Left ventricle myocardium inferior (tissue), 1 donor: ENCODE data around the gene HOXD12. TPM values are rescaled to one million over a fixed set of nuclear protein-coding genes. Genes with fewer than 3 reads are reported as not detected.

Source experiments
- DNase-seq: peaks from one replicate; pipeline ENCODE4 v3.0.0-alpha.2; 2020
- H3K27ac ChIP-seq: fragments of 200-600 bp; replicated peaks from 2 replicates; pipeline ENCODE4 v1.8.0; 2021
- H3K27me3 ChIP-seq: fragments of 200-600 bp; 2 replicates; pipeline ENCODE4 v1.8.0; 2021; ENCODE audit warnings: low read depth
- H3K36me3 ChIP-seq: fragments of 200-600 bp; 2 replicates; pipeline ENCODE4 v1.8.0; 2021
- H3K4me1 ChIP-seq: fragments of 200-600 bp; 2 replicates; pipeline ENCODE4 v1.8.0; 2021
- H3K4me3 ChIP-seq: fragments of 200-600 bp; 2 replicates; pipeline ENCODE4 v1.8.0; 2021; ENCODE audit warnings: mild to moderate bottlenecking, moderate library complexity
- H3K9me3 ChIP-seq: fragments of 200-600 bp; replicated peaks from 2 replicates; pipeline ENCODE4 v1.8.0; 2021
- CTCF ChIP-seq: fragments of 200-600 bp; IDR thresholded peaks from 2 replicates; pipeline ENCODE4 v1.8.0; 2021; ENCODE audit warnings: antibody characterized with exemption, mild to moderate bottlenecking, borderline replicate concordance
- intact Hi-C: fragments of 100-400 bp; cut with micrococcal nuclease; formaldehyde crosslinking; loops from one replicate; pipeline ENCODE4 v1.11.0; 2022
- total RNA-seq: library from RNA; stranded (reverse); fragmentation: NEBNext Ultra II Directional; extraction: Animal tissue kit (Norgen Biotek cat#: 25700); gene quantifications from one replicate; pipeline ENCODE4 v1.2.1, GENCODE V29; 2021
- donor health status: DM: no; HTN: yes; CAD: no; lungs with severe emphysema.

HOXD12 gene
- total RNA-seq, 1 donor from 2014 or later: not detected

- H3K4me3 ChIP-seq: no peak overlapping the region
- no peaks in the 10 kb centered on the region for H3K36me3 ChIP-seq
- no peak for DNase-seq
- H3K4me1 ChIP-seq: peaks cover 6% of the 10 kb centered on the region
- no peak overlapping the region for H3K27ac ChIP-seq
- no peak for TF ChIP-seq CTCF
- H3K9me3 ChIP-seq: no peaks in the 10 kb centered on the region
- peaks cover 100% of the 10 kb centered on the region for H3K27me3 ChIP-seq
- intact Hi-C loops: no loop called here
These were observed 45.7 kb downstream of the HOXD12 start for GRCh38 chr2:176145085-176145969.

- no peak for TF ChIP-seq CTCF
- H3K27me3 ChIP-seq: peaks cover 100% of the 10 kb centered on the region
These were observed 46.5 kb downstream of the HOXD12 start for GRCh38 chr2:176146101-176146500.

GRCh38 chr2:176146645-176147044 is 47.0 kb downstream of the HOXD12 start:
- no peaks in the 10 kb centered on the region for H3K9me3 ChIP-seq
- peaks cover 100% of the 10 kb centered on the region for H3K27me3 ChIP-seq
- H3K27ac ChIP-seq: no peak overlapping the region
- no peak overlapping the region for H3K4me3 ChIP-seq
- no peaks in the 10 kb centered on the region for H3K36me3 ChIP-seq
- intact Hi-C loops: no loop called here
- peaks cover 3% of the 10 kb centered on the region for H3K4me1 ChIP-seq
- DNase-seq: no peak
- TF ChIP-seq CTCF: no peak

More at GRCh38 chr2:176146101-176146500, 46.5 kb downstream of the HOXD12 start:
- Histone ChIP-seq H3K4me1 (no peaks in the 10 kb centered on the region), H3K4me3 (no peak overlapping the region), H3K36me3 (no peaks in the 10 kb centered on the region), H3K9me3 (no peaks in the 10 kb centered on the region), H3K27ac (no peak overlapping the region)
- intact Hi-C loops: no loop called here
- no peak for DNase-seq

GRCh38 chr2:176147210-176147799 is 47.7 kb downstream of the HOXD12 start:
- no peaks in the 10 kb centered on the region for H3K9me3 ChIP-seq
- TF ChIP-seq CTCF: no peak
- peaks cover 8% of the 10 kb centered on the region for H3K4me1 ChIP-seq
- H3K36me3 ChIP-seq: no peaks in the 10 kb centered on the region
- H3K27me3 ChIP-seq: peaks cover 100% of the 10 kb centered on the region
- intact Hi-C loops: no loop called here
- DNase-seq: no peak
- H3K4me3 ChIP-seq: no peak overlapping the region
- H3K27ac ChIP-seq: no peak overlapping the region

GRCh38 chr2:176147800-176148496 is 48.4 kb downstream of the HOXD12 start:
- no peak overlapping the region for H3K4me3 ChIP-seq
- no peaks in the 10 kb centered on the region for H3K9me3 ChIP-seq
- no peak for TF ChIP-seq CTCF
- no peaks in the 10 kb centered on the region for H3K36me3 ChIP-seq
- no peak for DNase-seq
- peaks cover 10% of the 10 kb centered on the region for H3K4me1 ChIP-seq
- H3K27ac ChIP-seq: no peak overlapping the region
- intact Hi-C loops: no loop called here
- H3K27me3 ChIP-seq: peaks cover 100% of the 10 kb centered on the region
